Measurements from ENCODE around the gene DGKG. TPM values are rescaled to one million over a fixed set of nuclear protein-coding genes. Genes with fewer than 3 reads are reported as not detected.

DGKG gene
- total and polyA plus RNA-seq, 2 of the 8 experiments (the other 6 are each of a cell fraction or from before 2014, with no cell fraction given) = 0.30 to 0.48 TPM

GRCh38 chr3:186284661-186285060 is 77.4 kb downstream of the DGKG start:
- H3K4ac ChIP-seq (replicated peaks; ENCODE audit: insufficient read length, low read depth, low read length) = no peak overlapping the region
- H2BK120ac ChIP-seq (replicated peaks; ENCODE audit: low read depth, low read length) = no peak overlapping the region
- no peak overlapping the region for H2BK20ac ChIP-seq (ENCODE audit: low read length)
- H3K23ac ChIP-seq (ENCODE audit: insufficient read length) = no peak overlapping the region
- no peaks in the 10 kb centered on the region for H3K36me3 ChIP-seq (ENCODE audit: control insufficient read depth in 2 of 4, insufficient read depth in 4 of 4, low read length in 3 of 4)
- 90% methylated on average over 6 of the region's 6 CpGs; no CpG with 5 or more reads in 1 of the 2 experiments for WGBS, 2 experiments (ENCODE audit: extremely low coverage in 1 of 2, insufficient coverage in 1 of 2, insufficient read length in 1 of 2, insufficient replicate concordance in 2 of 2, low coverage in 1 of 2, low lambda C conversion rate in 2 of 2, missing lambda C conversion rate in 1 of 2)
- no peaks in the 10 kb centered on the region for H3K27me3 ChIP-seq (replicated peaks in 1 of 4; ENCODE audit: control insufficient read depth in 3 of 4, extremely low read depth in 1 of 4, insufficient read depth in 3 of 4, low read length in 3 of 4)
- no peak overlapping the region for H2BK5ac ChIP-seq (ENCODE audit: low read depth, low read length)
- H3K18ac ChIP-seq (ENCODE audit: extremely low read depth, low read length) = no peak overlapping the region
- H3K56ac ChIP-seq (replicated peaks; ENCODE audit: insufficient read length, low read depth, low read length) = no peak overlapping the region
- DNase-seq (ENCODE audit: low read depth in 1 of 2, low spot score in 2 of 2) = no peak
- H2BK12ac ChIP-seq (ENCODE audit: low read depth, low read length) = no peak overlapping the region
- no peak overlapping the region for H3K14ac ChIP-seq (ENCODE audit: insufficient read length)
- H4K5ac ChIP-seq (ENCODE audit: insufficient read length, low read depth, low read length) = no peak overlapping the region
- no peak overlapping the region for H2AK5ac ChIP-seq (ENCODE audit: low read depth, low read length)
- no peak for FAIRE-seq
- no peaks in the 10 kb centered on the region for H4K20me1 ChIP-seq (replicated peaks in 1 of 2; ENCODE audit: control insufficient read depth in 1 of 2, insufficient read depth in 2 of 2, low read length in 2 of 2)
- POLR2A ChIA-PET (ENCODE audit: partially characterized antibody) = no interaction called here
- no peak overlapping the region for H4K8ac ChIP-seq (ENCODE audit: extremely low read depth, insufficient read depth, low read length)
- H3K4me2 ChIP-seq (ENCODE audit: insufficient read depth in 1 of 2, low read depth in 2 of 2, low read length in 2 of 2) = no peak overlapping the region
- H3K23me2 ChIP-seq (ENCODE audit: low read depth, low read length) = no peaks in the 10 kb centered on the region
- no peak overlapping the region for H2AFZ ChIP-seq (ENCODE audit: low read length)
- TF ChIP-seq YY1 (IDR thresholded peaks at IDR 0.05; ENCODE audit: low read depth, low read length) (no peak), JUND (IDR thresholded peaks at IDR 0.05; ENCODE audit: low read length) (no peak), FOSL1 (IDR thresholded peaks at IDR 0.05; ENCODE audit: insufficient read depth, low read depth, low read length) (no peak)
- no peak overlapping the region for H2BK15ac ChIP-seq (ENCODE audit: low read length)
- CTCF ChIA-PET (ENCODE audit: partially characterized antibody) = interaction anchor here (0.8 kb wide), 1 partner anchor 27 kb away, joined by 3 read pairs; no protein-coding TSS in a partner anchor
- H3K79me2 ChIP-seq (ENCODE audit: control insufficient read depth in 1 of 2, insufficient read depth in 2 of 2, low read length in 2 of 2) = no peaks in the 10 kb centered on the region
- no peaks in the 10 kb centered on the region for H3K9me3 ChIP-seq (ENCODE audit: insufficient read depth in 2 of 2, low read depth in 1 of 2, low read length in 1 of 2)
- no peak overlapping the region for H4K91ac ChIP-seq (replicated peaks; ENCODE audit: insufficient read length, low read length)
- no peak overlapping the region for H3K27ac ChIP-seq (ENCODE audit: low read depth, low read length)
- H3K9ac ChIP-seq (replicated peaks in 1 of 4; ENCODE audit: extremely low read depth in 1 of 4, low read depth in 3 of 4, low read length in 3 of 4) = no peak overlapping the region
- no peaks in the 10 kb centered on the region for H3K4me1 ChIP-seq (replicated peaks in 1 of 4; ENCODE audit: control insufficient read depth in 3 of 4, insufficient read depth in 4 of 4, low read length in 3 of 4)
- H3K79me1 ChIP-seq (ENCODE audit: low read depth, low read length) = no peaks in the 10 kb centered on the region
- no peak overlapping the region for H3K4me3 ChIP-seq (ENCODE audit: extremely low read depth in 1 of 4, insufficient read depth in 2 of 4, low read depth in 3 of 4, low read length in 4 of 4)
